CMK (cell line): Measurements from ENCODE around the gene EIF4E3.

ENCODE experiments used
- DNase-seq: peaks from one replicate; pipeline ENCODE4 v3.0.0-alpha.2; 2010; ENCODE audit warnings: low read depth

The EIF4E3 gene

DNA sequence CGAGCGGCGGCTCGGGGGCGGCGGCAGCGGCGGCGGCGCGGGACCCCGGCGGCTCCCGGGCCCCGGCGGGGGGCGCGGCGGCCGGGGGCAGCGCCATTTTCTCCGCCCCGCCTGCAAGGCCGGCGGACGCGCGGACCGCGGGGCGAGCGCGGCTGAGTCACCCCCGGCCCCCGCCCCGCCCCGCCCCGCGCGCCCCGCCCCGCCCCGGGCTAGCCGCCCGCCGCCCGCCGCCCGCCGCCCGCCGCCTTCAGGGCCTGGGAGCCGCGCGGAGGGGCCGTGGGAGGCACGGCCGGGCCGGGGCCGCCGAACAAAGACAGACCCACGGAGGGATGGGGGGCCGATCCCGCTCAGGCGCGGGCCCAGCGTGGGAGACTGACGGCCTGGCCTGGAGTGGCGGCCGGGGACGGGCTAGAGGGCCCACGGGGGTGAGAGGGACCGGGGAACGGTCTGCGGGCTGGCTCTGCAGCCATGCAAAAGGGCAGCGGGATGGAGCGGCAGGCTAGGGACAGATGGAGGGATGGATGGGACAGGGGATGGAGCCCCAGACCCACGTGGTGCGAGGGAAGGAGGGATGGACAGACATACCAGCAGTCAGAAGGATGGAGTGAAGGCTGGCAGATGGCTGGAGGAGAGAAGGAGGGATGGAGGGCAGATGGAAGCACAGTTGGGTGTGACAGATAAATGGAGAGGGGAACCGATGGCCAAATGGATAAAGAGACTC lies at the start of gene EIF4E3:
TSS of gene EIF4E3 (minus strand) at position 132 of the 721 bp plus-strand sequence. CDS start at position 97, 35 bp downstream.
- DNase-seq: no peak

GRCh38 chr3:71771884-71772283 lies 46.7 kb upstream of the EIF4E3 start:
- no peak for DNase-seq

- no peak for DNase-seq
These were observed 45.9 kb upstream of the EIF4E3 start for GRCh38 chr3:71771126-71771525.

GRCh38 chr3:71763426-71763825 lies 38.2 kb upstream of the EIF4E3 start:
- no peak for DNase-seq

GRCh38 chr3:71760140-71760539 lies 34.9 kb upstream of the EIF4E3 start:
- DNase-seq: no peak

DNA sequence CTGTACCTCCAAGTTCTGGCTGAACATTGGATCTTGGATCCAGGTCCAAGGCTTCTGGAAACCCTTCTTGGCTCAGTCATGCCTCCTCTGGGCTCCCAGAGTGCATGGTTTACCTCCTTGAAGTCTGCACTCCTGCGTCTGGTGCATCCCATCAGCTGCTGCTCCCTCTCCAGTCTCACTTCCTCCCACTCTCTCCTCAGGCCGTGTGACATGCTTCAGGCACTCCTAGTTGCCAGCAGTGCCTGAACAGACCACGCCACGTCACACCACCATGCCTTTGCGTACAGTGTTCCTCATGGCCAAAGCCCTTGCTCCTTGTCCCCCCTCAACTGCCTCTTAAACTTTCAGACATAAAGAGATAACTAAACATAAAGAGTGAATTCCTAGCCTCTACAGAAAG lies 34.2 kb upstream of the EIF4E3 start:
- no peak for DNase-seq

GRCh38 chr3:71758091-71758490 lies 32.9 kb upstream of the EIF4E3 start:
- DNase-seq: no peak

DNA sequence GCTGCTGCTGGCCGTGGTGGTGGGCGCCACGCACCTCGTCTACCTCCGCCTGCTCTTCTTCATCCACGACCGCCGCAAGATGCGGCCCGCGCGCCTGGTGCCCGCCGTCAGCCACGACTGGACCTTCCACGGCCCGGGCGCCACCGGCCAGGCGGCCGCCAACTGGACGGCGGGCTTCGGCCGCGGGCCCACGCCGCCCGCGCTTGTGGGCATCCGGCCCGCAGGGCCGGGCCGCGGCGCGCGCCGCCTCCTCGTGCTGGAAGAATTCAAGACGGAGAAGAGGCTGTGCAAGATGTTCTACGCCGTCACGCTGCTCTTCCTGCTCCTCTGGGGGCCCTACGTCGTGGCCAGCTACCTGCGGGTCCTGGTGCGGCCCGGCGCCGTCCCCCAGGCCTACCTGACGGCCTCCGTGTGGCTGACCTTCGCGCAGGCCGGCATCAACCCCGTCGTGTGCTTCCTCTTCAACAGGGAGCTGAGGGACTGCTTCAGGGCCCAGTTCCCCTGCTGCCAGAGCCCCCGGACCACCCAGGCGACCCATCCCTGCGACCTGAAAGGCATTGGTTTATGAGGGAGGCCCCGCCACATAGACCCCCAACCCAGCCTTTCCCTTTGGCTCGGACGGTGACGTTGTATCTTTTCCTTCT lies 29.5 kb upstream of the EIF4E3 start:
- no peak for DNase-seq

- no peak for DNase-seq
These were observed 28.8 kb upstream of the EIF4E3 start, which contains the start of gene GPR27 for GRCh38 chr3:71753701-71754609. GPR27 (plus strand) TSS chr3:71753855; CDS start chr3:71754050, 195 bp downstream.

DNA sequence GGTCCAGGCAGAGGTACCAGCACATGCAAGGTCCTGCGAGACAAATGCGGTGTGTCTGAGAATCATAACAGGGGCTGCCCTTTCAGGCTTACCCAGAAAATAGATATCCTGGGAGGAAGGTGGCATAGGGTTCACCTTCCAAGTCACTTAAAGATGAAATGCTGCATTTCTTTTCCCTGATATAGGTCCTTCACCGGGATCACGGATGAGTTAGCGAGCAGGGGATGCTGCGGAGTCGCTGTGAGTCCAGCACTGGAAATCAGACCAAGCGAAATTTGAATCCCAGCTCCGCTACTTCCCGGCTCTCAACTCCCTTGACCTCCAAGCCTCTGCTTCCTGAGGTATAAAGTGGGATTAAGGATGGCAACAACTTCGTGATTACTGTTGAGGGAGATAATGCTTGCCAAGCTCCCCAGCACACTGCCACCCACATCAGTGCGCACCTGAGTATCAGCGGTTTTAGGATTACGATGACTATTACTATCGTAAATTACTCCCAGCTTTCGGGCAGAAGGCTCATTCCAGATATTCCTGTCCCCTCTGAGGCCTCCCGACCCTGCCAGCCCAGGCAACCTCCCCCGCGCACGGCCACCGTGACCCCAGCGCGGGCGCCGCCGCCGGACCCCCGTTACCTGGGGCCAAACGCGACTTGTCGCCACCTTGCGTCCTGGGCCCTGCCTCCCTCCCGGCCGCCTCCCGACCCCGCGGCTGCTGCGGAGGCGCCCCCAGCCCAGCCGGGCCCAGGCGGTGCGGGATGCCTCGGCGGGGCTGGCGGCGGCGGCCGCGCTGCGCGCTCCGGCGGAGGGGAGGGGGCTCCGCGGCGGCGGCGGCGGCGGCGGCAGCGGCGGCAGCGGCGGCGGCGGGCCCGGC lies 27.9 kb upstream of the EIF4E3 start:
- DNase-seq: no peak

DNA sequence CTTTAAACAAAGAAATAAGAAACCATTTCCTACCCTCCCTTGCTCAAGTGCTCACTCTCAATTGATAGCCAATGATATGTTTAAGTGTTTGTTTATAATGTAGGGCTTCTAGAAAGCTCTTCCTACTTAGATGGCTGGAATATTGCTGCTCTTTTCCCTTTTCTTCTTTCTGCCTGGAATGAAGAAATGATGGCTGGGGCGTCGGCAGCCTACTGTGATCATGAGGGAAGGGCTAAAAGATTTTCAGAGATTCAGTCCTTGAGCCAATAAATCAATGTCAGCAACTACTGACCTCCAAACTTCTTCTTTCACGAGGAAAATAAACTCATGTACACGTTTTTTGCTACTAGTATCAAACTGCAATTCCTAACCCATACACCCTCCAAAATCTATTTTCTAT lies 26.4 kb upstream of the EIF4E3 start:
- no peak for DNase-seq

GRCh38 chr3:71744738-71745137 lies 19.5 kb upstream of the EIF4E3 start:
- no peak for DNase-seq

GRCh38 chr3:71742621-71743020 lies 17.4 kb upstream of the EIF4E3 start:
- DNase-seq: no peak

DNA sequence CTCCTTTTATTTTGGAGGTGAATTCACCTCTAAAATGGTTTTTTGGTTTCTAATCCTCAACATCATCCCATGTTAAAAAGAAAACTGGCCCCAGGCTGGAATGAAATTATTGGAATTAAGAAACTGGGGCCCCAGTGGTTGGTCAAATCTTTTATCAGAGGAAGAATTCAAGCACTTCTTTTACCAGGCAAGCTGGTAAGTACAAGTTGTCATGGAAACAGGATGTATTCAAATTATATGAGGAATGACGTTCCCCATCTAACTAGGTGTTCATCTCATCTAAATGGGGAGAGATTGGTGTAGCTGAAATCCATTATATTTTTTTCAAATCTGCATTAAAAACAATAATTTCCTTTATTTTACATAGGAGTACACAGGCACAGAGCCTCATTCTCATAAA lies 9.7 kb upstream of the EIF4E3 start:
- no peak for DNase-seq

- no peak for DNase-seq
These were observed 8.1 kb upstream of the EIF4E3 start for GRCh38 chr3:71733319-71733718.

DNA sequence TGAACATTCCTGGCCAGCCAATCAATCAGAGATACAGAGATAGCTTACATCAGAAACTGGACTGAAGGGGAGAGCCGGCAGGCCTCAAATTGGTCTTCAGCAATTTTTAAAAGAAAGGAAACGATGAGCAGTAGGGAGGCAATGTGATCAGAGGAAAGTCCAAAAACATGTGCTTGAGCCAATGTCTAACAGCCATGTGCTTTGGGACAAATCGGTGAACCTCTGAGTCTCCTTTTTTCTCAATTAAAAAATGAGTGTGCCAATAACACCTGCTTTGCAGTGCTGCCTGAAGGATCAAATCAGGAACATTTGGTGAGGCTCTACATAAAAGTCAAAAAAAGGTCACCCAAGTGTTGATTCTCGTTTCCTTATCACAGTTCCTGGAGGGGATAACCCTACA lies 7.4 kb upstream of the EIF4E3 start:
- no peak for DNase-seq

GRCh38 chr3:71728632-71729342 lies 3.6 kb upstream of the EIF4E3 start:
- no peak for DNase-seq

GRCh38 chr3:71726146-71726545 lies 944 bp upstream of the EIF4E3 start:
- no peak for DNase-seq

- DNase-seq: no peak
These were observed 475 bp downstream of the EIF4E3 start for GRCh38 chr3:71724584-71725270.

DNA sequence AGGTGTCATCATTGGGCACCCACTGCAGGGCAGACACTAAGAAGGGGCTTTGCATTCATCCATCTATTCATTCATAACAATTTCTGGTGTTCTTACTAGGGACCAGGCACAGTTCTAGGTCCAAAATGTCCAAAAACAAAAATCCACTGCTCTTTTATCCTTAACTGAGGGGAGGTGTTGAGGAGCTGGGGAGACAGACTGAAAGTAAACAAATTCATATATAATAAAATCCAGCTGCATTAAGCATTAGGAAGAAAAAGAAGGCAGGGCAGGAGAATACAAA lies 1.1 kb downstream of the EIF4E3 start:
- no peak for DNase-seq
